OCI-LY1 (cell line): Measurements from ENCODE around the gene ZNF705A.

Experiments used
- H2AFZ ChIP-seq: fragments of 200-600 bp; sonication (generic), shearing (Covaris generic); 2 replicates; pipeline ENCODE4 v1.6.0; 2014; ENCODE audit warnings: antibody characterized with exemption, mild to moderate bottlenecking, low read length
- H3F3A ChIP-seq: fragments of 200-600 bp; sonication (generic), shearing (Covaris generic); 2 replicates; pipeline ENCODE4 v1.6.0; 2014; ENCODE audit warnings: mild to moderate bottlenecking, antibody characterized with exemption, low read length, moderate library complexity; ENCODE audit not compliant: insufficient read depth
- H3K27ac ChIP-seq: fragments of 200-600 bp; sonication (generic); 2 replicates; pipeline ENCODE4 v1.5.1; 2014; ENCODE audit warnings: low read length, mixed run types, mild to moderate bottlenecking, low read depth; ENCODE audit not compliant: poor library complexity, severe bottlenecking
- H3K27me3 ChIP-seq: fragments of 200-600 bp; sonication (generic); 2 replicates; pipeline ENCODE4 v1.6.0; 2014; ENCODE audit warnings: antibody characterized with exemption, mild to moderate bottlenecking, low read length, moderate library complexity; ENCODE audit not compliant: insufficient read depth
- H3K36me3 ChIP-seq: fragments of 200-600 bp; sonication (generic); 2 replicates; pipeline ENCODE4 v1.6.1; 2014; ENCODE audit warnings: mild to moderate bottlenecking, antibody characterized with exemption, low read length, moderate library complexity, mixed read lengths; ENCODE audit not compliant: insufficient read depth
- H3K4me1 ChIP-seq: fragments of 200-600 bp; sonication (generic); 2 replicates; pipeline ENCODE4 v1.5.1; 2014; ENCODE audit warnings: mild to moderate bottlenecking, low read length, moderate library complexity; ENCODE audit not compliant: insufficient read depth, severe bottlenecking
- H3K4me2 ChIP-seq: fragments of 200-600 bp; sonication (generic), shearing (Covaris generic); 2 replicates; pipeline ENCODE4 v1.6.1; 2014; ENCODE audit warnings: low read length
- H3K4me3 ChIP-seq: fragments of 200-600 bp; sonication (generic); 2 replicates; pipeline ENCODE4 v1.5.1; 2014; ENCODE audit warnings: low read length, low read depth, mild to moderate bottlenecking, mixed read lengths; ENCODE audit not compliant: poor library complexity, severe bottlenecking
- H3K79me2 ChIP-seq: fragments of 200-600 bp; shearing (Covaris generic); 2 replicates; pipeline ENCODE4 v1.6.1; 2016; ENCODE audit warnings: mixed run types, low read length, mixed read lengths; ENCODE audit not compliant: insufficient read depth
- H3K9ac ChIP-seq: fragments of 200-600 bp; sonication (generic), shearing (Covaris generic); 2 replicates; pipeline ENCODE4 v1.6.1; 2014; ENCODE audit warnings: mild to moderate bottlenecking, low read length, mixed read lengths
- H3K9me2 ChIP-seq: fragments of 200-600 bp; sonication (generic), shearing (Covaris generic); 2 replicates; pipeline ENCODE4 v1.6.1; 2014; ENCODE audit warnings: low read depth, mild to moderate bottlenecking, low read length, mixed read lengths
- H3K9me3 ChIP-seq: fragments of 200-600 bp; shearing (Covaris generic); 2 replicates; pipeline ENCODE4 v1.6.1; 2014; ENCODE audit warnings: low read length, mixed read lengths
- H4K20me1 ChIP-seq: fragments of 200-600 bp; sonication (generic), shearing (Covaris generic); 2 replicates; pipeline ENCODE4 v1.6.0; 2016; ENCODE audit warnings: mild to moderate bottlenecking, low read length; ENCODE audit not compliant: insufficient read depth
- EZH2 ChIP-seq: fragments of 200-600 bp; sonication (generic), shearing (Covaris generic); IDR thresholded peaks from 2 replicates; pipeline ENCODE4 v1.8.0; 2017; ENCODE audit warnings: borderline replicate concordance, mixed run types, mild to moderate bottlenecking, antibody characterized with exemption, low read length, moderate library complexity, mixed read lengths
- TF ChIP-seq, protein P1 (sequence below): fragments of 200-600 bp; sonication (generic), shearing (Covaris generic); IDR thresholded peaks from 2 replicates; pipeline ENCODE4 v1.5.1; 2017; ENCODE audit warnings: mild to moderate bottlenecking, antibody characterized with exemption, low read length, moderate library complexity, mixed read lengths

ZNF705A gene

DNA sequence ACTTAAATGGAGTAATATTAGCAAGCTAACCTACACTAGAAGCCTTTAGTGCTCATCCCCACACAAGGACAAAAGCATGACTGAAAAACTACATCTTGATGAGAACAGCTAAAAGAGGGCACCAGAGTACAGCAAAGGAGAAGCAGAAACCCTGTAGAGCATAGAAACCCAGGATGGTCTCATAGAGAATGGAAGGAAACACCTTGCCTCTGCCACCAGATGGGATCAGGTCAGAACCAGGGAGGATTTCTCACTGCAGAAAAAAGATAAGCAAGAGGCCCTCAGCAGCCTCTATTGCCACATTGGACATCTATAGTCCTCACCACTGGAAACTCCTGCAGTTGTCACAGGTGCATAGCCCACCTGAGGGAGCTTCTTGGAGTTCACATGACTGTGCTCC lies 13.6 kb upstream of the ZNF705A start:
- Histone ChIP-seq H2AFZ (no peak overlapping the region), H3K36me3 (no peaks in the 10 kb centered on the region), H3K9ac (no peak overlapping the region), H3K4me3 (no peak overlapping the region), H3K9me3 (no peaks in the 10 kb centered on the region), H3K79me2 (no peaks in the 10 kb centered on the region), H3K27me3 (no peaks in the 10 kb centered on the region), H4K20me1 (no peaks in the 10 kb centered on the region), H3K4me1 (no peaks in the 10 kb centered on the region), H3K27ac (no peak overlapping the region), H3K4me2 (no peak overlapping the region), H3K9me2 (no peaks in the 10 kb centered on the region), H3F3A (no peaks in the 10 kb centered on the region)
- no peak for TF ChIP-seq EZH2
- TF ChIP-seq, protein P1, sequence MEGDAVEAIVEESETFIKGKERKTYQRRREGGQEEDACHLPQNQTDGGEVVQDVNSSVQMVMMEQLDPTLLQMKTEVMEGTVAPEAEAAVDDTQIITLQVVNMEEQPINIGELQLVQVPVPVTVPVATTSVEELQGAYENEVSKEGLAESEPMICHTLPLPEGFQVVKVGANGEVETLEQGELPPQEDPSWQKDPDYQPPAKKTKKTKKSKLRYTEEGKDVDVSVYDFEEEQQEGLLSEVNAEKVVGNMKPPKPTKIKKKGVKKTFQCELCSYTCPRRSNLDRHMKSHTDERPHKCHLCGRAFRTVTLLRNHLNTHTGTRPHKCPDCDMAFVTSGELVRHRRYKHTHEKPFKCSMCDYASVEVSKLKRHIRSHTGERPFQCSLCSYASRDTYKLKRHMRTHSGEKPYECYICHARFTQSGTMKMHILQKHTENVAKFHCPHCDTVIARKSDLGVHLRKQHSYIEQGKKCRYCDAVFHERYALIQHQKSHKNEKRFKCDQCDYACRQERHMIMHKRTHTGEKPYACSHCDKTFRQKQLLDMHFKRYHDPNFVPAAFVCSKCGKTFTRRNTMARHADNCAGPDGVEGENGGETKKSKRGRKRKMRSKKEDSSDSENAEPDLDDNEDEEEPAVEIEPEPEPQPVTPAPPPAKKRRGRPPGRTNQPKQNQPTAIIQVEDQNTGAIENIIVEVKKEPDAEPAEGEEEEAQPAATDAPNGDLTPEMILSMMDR, result no peak

DNA sequence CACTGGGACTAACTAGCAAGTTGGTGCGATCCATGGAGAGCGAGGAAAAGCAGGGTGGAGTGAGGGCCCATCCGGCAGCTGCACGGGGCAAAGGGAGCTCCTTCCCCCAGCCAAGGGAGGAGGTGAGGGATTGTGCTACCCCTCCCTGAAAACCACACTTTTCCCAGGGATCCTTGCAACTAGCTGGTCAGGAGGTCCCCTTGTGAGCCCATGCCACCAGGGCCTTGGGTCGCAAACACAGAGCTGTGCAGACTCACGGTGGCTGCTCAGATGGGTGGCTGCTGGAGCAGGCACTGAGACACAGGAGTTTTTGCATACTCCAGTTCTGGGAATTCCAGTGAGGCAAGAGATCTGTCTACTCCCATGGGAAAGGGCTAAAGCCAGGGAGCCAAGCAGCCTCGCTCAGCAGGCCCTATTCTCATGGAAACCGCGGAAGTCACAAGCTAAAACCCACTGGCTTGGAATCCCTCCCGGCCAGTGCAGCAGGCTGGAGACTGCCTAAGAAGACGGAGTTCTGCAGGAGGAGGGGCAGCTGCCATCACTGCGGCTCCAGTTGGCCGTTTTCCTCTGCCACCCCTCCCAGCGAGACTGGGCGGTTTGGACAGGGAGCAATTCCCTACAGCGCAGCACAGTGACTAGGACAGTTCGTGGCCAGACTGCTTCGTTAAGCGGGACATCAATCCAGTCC lies 10.9 kb upstream of the ZNF705A start:
- Histone ChIP-seq H3K9ac (no peak overlapping the region), H3K9me3 (no peaks in the 10 kb centered on the region), H3K4me3 (no peak overlapping the region), H3K27ac (no peak overlapping the region), H4K20me1 (no peaks in the 10 kb centered on the region), H3K79me2 (no peaks in the 10 kb centered on the region), H2AFZ (no peak overlapping the region), H3K9me2 (no peaks in the 10 kb centered on the region), H3F3A (no peaks in the 10 kb centered on the region), H3K4me1 (no peaks in the 10 kb centered on the region), H3K27me3 (no peaks in the 10 kb centered on the region), H3K4me2 (no peak overlapping the region), H3K36me3 (no peaks in the 10 kb centered on the region)
- TF ChIP-seq, protein P1, result no peak
- TF ChIP-seq EZH2, result no peak

DNA sequence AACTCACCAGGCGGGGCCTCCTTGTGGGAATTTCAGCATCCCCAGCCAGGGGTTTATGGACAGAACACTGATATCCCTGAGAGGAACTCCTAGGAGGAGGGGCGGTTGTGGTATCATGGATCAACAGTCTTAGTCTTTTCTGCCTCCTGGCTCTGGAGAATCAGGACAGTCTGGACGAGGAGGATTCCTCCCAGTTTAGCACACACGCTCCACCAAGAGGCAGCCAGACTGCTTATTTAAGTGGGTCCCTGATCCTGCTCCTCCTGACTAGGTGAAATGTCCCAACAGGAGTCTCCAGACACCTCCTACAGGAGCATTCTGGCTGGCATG lies 10.4 kb upstream of the ZNF705A start:
- no peaks in the 10 kb centered on the region for H3K79me2 ChIP-seq
- H3K9me3 ChIP-seq, result no peaks in the 10 kb centered on the region
- TF ChIP-seq EZH2, result no peak
- TF ChIP-seq, protein P1, result no peak
- no peaks in the 10 kb centered on the region for H4K20me1 ChIP-seq
- H3K4me3 ChIP-seq, result no peak overlapping the region
- H3F3A ChIP-seq, result no peaks in the 10 kb centered on the region
- no peaks in the 10 kb centered on the region for H3K36me3 ChIP-seq
- no peaks in the 10 kb centered on the region for H3K4me1 ChIP-seq
- no peaks in the 10 kb centered on the region for H3K9me2 ChIP-seq
- no peak overlapping the region for H3K9ac ChIP-seq
- no peaks in the 10 kb centered on the region for H3K27me3 ChIP-seq
- H2AFZ ChIP-seq, result no peak overlapping the region
- H3K4me2 ChIP-seq, result no peak overlapping the region
- no peak overlapping the region for H3K27ac ChIP-seq
